ENCODE data around the gene YAP1. TPM values are rescaled to one million over a fixed set of nuclear protein-coding genes. Genes with fewer than 3 reads are reported as not detected.

The YAP1 gene
- total RNA-seq, 1 donor from 2014 or later = 98.6 TPM

DNA sequence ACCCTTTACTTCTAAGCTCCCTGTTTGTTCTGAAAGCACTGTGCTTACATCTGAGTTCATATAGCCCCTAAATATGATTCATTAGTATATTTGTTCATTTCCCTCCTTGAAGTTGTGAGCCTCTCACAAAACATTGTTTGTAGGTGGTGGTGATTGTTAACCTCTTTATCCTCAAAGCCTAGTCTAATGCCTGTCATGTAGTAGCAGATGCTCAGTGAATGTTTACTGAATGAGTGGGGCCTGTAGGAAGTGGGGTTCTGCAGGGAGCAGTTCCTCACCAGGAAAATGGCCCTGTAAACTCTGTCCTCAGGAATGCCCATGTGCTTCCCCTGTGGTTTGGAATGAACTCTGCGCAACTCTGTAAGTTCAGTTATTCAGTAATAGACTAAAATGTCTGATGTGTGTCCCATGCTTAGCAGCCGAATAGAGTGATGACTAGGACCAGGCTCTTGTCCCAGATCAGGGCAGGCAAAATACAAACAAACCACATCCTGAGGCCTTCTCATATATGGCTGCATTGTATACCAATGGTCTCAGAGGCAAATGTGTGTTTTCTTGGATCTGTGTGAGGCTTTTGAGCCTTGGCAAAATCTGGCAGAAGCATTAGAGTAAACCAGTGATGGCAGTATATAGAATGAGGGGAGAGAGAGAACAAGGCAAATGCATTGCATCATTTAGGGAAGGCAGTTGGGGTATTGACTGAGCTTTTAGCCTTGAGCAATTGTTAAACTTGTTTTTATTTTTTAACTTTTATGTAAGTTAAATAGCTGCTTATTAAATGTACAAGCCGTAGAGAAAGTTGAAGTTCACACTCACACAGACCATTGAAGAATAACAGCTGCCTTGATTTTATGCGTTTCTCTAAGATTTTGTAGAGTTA lies 115.7 kb downstream of the YAP1 start:
- ATAC-seq (no peak), DNase-seq (no peak)
- intact Hi-C loops (cut with micrococcal nuclease) = no loop called here

DNA sequence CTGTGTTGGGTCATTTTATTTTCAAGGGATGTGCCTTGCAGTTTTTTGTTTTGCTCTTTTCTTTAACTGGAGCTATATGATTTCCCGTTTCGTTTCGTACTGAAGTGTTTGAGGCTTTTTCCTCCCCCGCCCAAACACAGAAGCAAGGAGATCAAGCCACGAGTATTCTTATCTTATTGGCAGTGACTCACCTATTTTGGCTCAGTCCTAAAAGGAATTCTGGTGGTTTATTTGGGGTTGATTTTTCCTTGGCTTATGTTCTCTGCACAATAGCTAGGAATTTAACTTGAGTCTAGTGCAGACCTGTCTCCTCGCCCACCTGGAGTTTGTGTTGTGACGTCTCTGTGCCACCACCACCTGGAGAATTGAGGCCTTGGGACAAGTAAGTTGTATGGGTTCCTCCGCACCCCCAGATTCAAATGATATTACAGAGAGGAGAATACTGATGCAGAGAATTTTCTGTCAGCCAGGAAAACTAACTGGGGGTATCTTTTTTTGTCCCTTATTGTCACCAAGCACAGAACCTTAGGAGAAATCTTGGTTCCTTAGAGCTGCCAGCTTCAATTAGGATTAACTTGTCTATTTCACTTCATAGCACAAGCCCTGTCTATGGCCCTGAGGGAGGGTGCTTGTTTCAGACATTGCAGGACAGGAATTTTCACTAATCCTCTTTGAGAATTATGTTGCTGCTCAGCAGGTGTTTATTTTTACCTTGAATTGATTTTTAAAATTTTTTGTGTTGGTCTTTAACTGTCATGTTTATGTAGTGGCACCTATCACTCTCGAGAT lies 116.6 kb downstream of the YAP1 start:
- ATAC-seq = no peak
- intact Hi-C loops (cut with micrococcal nuclease) = no loop called here
- DNase-seq = no peak

DNA sequence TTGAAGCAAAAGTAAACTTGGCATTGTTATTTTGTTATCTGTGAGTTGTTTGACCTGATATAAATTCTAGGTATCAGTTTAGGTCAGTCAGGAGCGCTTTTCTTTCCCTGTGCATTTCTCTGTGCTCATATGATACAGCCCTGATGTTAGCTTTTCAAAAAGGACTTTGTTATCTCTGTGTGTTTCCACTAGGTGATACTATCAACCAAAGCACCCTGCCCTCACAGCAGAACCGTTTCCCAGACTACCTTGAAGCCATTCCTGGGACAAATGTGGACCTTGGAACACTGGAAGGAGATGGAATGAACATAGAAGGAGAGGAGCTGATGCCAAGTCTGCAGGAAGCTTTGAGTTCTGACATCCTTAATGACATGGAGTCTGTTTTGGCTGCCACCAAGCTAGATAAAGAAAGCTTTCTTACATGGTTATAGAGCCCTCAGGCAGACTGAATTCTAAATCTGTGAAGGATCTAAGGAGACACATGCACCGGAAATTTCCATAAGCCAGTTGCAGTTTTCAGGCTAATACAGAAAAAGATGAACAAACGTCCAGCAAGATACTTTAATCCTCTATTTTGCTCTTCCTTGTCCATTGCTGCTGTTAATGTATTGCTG lies 119.4 kb downstream of the YAP1 start:
- DNase-seq = no peak
- no peak for ATAC-seq
- intact Hi-C loops (cut with micrococcal nuclease) = no loop called here

DNA sequence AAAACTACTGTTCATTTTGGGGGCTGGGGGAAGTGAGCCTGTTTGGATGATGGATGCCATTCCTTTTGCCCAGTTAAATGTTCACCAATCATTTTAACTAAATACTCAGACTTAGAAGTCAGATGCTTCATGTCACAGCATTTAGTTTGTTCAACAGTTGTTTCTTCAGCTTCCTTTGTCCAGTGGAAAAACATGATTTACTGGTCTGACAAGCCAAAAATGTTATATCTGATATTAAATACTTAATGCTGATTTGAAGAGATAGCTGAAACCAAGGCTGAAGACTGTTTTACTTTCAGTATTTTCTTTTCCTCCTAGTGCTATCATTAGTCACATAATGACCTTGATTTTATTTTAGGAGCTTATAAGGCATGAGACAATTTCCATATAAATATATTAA lies 119.9 kb downstream of the YAP1 start:
- ATAC-seq = no peak

DNA sequence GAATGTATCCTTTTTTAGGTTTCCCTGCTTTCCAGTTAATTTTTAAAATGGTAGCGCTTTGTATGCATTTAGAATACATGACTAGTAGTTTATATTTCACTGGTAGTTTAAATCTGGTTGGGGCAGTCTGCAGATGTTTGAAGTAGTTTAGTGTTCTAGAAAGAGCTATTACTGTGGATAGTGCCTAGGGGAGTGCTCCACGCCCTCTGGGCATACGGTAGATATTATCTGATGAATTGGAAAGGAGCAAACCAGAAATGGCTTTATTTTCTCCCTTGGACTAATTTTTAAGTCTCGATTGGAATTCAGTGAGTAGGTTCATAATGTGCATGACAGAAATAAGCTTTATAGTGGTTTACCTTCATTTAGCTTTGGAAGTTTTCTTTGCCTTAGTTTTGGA lies 120.7 kb downstream of the YAP1 start:
- intact Hi-C loops (cut with micrococcal nuclease) = no loop called here
- no peak for ATAC-seq

More for the DNA sequence above, 119.9 kb downstream of the YAP1 start:
- no peak for DNase-seq
- intact Hi-C loops (cut with micrococcal nuclease) = no loop called here

DNA sequence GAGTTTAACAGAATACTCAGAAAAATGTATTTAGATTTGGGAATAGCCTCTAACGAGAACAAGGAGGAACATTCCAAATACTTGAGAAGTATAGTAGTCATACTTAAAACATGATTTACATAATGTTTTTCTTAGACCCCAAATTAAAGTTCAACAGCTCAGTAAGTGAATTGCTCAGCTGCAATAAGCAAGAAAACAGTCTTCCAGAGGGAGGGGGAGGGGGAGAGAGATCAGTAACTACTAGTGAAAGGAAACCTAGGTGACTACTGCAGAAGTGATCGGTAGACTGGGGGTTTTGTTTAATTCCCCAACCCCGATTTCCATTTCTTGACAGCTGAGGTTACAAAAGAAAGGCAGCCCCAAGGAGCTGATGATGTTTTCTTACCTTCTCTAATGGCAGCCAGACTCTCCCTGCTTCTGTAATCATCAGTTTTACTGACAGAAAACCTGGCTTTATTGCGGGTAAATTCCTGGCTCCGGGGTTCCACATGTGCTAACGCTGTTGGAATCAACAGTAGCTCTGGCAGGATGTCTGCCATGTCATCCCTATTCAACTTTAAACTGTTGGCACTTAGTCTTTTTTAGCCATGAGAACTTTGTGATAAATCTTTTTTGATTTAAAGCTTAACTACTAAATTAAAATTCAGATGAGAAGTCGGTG lies 124.7 kb downstream of the YAP1 start:
- DNase-seq (no peak), ATAC-seq (no peak)
- intact Hi-C loops (cut with micrococcal nuclease) = no loop called here

More for the DNA sequence above, 120.7 kb downstream of the YAP1 start:
- DNase-seq = no peak

DNA sequence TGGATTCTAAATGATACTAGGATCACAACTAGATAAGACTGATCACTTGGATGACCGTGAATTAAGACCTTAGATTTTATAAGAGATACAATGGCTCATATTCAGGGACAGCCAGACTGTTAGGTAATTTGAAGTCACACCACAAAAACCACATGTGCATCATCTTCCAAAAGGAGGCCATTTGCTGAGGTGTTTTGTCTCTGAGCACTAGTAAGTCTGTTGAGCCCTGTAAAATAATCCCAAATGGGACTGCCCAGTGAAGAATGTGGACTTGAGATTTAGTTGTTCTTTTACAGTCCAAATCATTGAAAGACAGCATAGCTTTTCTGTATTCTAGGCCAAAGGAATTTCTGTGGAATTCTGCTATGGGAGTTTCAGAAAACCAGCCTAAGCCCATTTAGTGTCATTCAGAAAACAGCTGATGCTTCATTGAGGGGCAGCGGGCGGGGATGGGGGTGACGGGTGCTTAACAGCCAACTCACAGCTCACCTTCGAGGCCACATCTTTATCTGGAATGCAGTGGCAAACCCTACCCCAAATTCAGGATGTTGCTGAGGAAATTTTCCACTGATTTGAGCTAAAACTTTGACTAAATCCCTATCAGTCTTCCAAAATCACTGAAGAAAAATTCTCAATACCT lies 127.0 kb downstream of the YAP1 start:
- intact Hi-C loops (cut with micrococcal nuclease) = no loop called here
- ATAC-seq = no peak
- no peak for DNase-seq

DNA sequence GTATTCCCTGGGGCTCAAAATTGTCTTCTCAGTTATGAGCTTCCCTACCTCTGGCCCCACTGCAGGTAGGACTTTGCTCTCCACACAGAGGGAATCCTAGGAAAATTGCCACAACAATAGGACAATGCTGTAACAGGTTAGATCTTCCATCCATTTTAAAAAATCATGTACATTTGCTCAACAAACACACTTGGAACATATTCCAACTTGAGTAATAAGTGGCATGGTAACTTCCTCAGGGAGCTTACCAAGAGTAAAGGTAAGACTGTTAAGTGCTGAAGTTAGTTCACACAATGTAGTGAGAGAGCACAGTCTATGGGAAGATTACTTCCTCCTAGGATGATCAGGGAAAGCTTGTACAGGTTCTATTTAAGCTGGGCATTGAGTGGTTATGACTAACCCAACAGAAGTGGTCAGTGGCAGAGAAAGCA lies 128.2 kb downstream of the YAP1 start:
- DNase-seq = no peak
- no peak for ATAC-seq

DNA sequence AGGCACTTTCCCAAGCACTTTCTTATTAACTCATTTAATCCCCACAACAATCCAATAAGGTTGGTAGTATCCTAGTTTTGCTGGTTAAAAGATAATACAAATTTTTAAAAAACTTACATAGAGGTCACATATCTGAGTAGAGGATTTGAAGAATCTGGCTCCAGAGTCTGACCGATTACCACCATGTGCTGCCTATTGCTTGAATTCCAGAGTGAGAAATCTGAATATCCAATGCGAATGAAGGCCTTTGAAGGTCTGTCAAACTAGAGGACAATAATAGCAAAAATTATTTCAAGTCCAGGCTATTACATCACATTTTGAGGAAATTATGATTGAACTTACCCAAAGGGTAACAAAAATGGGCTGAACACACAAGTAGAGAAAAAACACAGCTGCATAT lies 129.2 kb downstream of the YAP1 start:
- intact Hi-C loops (cut with micrococcal nuclease) = no loop called here
- ATAC-seq (no peak), DNase-seq (no peak)

More for the DNA sequence above, 128.2 kb downstream of the YAP1 start:
- intact Hi-C loops (cut with micrococcal nuclease) = no loop called here

DNA sequence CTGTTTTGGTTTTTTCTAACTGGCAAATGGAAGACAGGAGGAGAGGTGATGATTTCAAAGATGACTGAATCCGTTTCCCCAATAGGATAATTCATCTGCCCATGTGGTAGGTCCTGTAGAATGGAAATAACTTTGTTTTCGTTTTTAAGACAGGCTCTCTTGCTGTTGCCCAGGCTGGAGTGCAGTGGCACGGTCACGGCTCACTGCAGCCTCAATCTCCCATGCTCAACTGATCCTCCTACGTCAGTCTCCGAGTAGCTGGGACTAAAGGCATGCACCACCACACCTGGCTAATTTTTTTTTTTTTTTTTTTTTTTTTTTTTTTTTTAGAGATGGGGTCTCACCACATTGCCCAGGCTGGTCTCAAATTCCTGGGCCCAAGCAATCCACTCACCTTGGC lies 129.7 kb downstream of the YAP1 start:
- intact Hi-C loops (cut with micrococcal nuclease) = no loop called here
- no peak for DNase-seq
- ATAC-seq = no peak

DNA sequence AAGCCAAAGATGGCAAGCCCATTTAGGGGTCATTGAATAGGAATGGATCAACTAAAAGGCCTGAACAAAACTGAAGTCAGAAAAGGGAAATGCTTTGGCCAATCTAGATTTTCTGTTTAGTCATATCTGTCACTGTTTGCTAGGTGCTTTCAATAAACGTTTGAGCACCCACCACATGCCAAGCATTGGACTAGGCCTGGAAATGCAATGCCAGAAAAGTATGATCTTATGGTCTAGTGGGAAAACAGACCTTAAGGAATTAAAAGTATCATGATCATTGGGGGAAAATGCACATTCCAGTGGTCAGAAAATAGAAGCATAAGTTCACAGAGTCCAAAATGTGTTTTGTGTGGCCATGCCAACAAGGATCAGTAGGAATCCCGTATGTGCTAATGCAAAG lies 130.3 kb downstream of the YAP1 start:
- no peak for DNase-seq
- no peak for ATAC-seq
- intact Hi-C loops (cut with micrococcal nuclease) = no loop called here

DNA sequence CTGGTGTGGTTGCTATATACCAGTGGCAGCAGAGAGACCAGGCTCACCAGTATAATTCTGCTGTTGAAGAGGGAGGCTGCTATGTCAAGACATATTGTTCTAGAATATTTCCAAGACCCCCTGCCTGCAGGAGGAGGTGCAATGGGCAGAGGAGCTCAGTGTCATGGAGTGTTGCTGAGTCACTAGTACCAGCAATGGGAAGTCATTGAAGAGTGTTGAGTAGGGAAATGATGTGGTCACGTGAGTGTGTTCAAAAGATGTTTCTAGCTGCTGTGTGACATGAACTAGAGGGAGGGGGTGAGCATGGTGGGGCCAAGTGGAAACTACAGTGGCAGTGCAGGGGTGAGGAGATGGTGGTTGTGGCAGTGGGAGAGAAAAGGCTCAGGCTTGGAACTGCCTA lies 130.8 kb downstream of the YAP1 start:
- intact Hi-C loops (cut with micrococcal nuclease) = no loop called here
- peak; percentile 13 for ATAC-seq
- no peak for DNase-seq

DNA sequence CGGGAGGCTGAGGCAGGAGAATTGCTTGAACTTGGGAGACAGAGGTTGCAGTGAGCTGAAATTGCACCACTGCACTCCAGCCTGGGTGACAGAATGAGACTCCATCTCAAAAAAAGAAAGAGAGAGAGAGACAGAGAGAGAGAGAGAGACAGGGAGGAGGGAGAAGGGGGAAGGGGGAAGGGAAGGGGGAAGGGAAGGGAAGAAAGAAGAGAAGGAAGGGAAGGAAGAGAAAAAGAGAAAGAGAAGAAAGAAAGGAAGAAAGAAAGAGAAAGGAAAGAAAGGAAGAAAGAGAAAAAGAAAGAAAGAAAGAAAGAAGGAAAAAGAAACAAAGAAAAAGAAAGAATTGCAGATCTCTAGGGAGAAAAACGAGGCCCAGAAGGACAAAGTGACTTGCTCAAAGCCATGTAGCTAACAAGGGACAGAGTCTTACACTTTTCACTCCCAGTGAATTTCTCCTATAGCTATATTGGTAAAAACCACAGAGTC lies 133.2 kb downstream of the YAP1 start:
- DNase-seq = no peak
- intact Hi-C loops (cut with micrococcal nuclease) = no loop called here
- ATAC-seq = no peak

DNA sequence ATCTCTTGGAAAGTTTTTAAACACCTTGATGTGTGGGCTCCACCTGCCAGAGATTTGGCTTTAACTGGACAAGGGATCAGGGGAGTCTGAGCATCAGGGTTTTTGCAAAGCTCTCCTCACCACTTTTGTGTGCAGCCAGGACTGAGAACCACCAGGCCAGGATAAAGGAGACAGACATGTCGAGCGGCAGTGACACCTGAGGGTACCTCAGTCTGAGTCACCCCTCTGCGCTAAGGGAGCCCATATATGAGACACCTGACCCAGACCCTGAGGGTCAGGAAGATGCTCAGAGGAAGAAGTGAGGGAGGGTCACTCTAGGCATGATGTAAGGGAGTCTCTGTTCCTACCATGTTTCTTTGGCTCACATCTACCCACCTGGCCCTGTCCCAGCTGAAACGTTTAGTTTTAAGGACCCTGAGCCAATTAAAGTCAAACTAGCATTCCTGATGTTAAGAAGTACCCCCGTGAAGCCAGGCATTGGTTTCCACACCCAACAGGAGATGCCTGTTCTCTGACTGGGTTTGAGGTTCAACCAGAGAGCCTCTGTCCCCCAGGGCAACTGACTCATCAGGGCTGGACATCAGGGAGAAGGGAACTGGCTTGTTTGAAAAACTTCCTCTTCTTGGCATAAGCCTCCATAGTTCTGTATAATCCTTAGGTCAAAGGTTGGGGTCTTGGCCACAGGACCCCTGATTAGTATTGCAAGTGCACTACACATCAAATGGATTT lies 134.6 kb downstream of the YAP1 start:
- ATAC-seq (no peak), DNase-seq (no peak)
- intact Hi-C loops (cut with micrococcal nuclease) = no loop called here

DNA sequence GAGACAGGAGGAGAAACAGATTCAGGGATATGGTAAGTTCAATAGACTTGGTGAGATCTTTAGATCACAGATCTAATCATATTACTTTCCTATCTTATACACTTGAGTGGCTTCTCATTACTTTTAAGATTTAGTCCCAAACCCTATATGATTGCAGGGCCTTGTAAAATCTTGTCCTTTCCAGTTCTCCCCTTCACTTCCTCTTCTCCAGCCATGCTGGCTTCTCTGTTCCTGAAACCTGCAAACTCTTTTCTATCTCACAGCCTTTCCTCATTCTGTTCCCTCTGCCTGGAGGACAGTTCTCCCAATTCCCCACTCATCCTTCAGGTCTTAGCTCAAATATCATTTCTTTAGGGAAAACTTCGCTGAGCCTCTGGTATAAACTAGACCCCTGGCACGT lies 141.2 kb downstream of the YAP1 start:
- intact Hi-C loops (cut with micrococcal nuclease) = no loop called here
- DNase-seq (no peak), ATAC-seq (no peak)

DNA sequence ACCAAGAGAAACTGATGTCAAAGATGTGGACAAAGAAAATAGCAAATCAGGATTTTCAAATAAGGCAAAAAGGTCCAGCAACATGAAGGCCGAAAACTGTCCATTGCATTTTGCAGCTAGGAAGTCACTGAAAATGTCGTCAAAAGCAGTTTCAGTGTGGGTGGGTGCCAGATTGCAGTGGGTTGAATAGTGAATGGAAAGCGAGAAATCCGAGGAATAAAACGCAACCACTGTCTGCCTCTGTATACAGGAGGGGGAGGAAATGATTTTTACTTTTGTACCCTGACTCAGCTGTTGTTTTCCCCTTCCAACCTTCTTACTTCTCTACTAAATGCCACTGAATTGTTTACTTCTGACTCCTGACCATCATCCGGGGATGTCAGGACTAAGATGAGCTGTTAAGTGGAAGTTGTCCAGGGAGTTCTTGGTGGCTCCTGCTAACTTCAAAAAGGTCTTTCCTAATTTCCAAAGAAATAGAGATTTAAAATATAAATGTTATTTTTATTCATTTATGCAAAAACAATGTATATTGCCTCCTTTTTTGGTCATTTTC lies 142.2 kb downstream of the YAP1 start:
- DNase-seq = no peak
- no peak for ATAC-seq
- intact Hi-C loops (cut with micrococcal nuclease) = no loop called here

DNA sequence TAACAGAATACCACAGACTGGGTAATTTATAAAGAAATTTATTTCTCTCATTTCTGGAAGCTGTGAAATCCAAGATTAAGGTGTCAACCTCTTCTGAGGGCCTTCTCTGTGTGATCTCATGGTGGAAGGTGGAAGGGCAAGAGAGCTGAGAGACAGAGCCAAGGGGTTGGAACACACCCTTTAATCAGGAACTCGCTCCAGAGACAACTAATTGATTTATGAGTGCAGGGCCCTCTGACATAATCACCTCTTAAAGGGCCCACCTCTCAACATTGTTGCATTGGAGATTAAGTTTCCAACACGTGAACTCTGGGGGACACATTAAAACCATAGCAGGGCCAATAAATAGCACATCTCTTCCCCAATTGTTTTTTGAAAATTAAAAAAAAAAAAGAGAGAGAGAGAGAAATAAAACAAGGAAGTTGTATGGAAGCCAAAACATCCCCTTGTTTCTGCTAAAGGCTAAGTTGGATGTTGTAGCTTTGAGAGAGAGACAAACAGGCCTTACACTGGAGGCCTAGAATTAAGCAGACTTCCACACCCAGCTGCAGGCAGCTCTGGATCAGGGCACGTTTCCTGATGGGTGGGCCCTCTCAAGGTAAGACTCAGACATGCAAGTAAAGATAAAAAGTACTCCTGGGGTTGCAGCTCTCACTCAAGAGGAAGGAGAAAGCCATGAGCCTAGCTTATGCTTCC lies 142.9 kb downstream of the YAP1 start:
- intact Hi-C loops (cut with micrococcal nuclease) = no loop called here
- DNase-seq (no peak), ATAC-seq (no peak)

All from left ventricle myocardium superior (tissue), 1 donor.